Lung (tissue), 12 donors: ENCODE data around the gene ATP2B2. TPM values are rescaled to one million over a fixed set of nuclear protein-coding genes. Genes with fewer than 3 reads are reported as not detected.

ENCODE experiments used
- ATAC-seq: fragments of 200-7000 bp; cut with Tn5 transposase; one replicate; pipeline ENCODE4 v1.9.1; 2020; ENCODE audit warnings: moderate number of reproducible peaks; ENCODE audit not compliant: insufficient read depth, low FRiP score
- DNase-seq, 3 donors: peaks; one replicate each; pipeline ENCODE4 v3.0.0-alpha.2; 2013 to 2017
- H3K27ac ChIP-seq, 2 donors: one replicate each; pipeline ENCODE4 v1.5.1; 2013; ENCODE audit warnings: mild to moderate bottlenecking in 2 of 2, moderate library complexity in 2 of 2, control low read depth in 1 of 2, inconsistent platforms in 1 of 2, low read depth in 1 of 2, low read length in 1 of 2
- H3K27me3 ChIP-seq, 3 donors: one replicate each; pipeline ENCODE4 v1.5.1; 2013; ENCODE audit warnings: low read length in 2 of 3; ENCODE audit not compliant: control insufficient read depth in 3 of 3, insufficient read depth in 3 of 3
- H3K36me3 ChIP-seq, 4 donors: one replicate each; pipeline ENCODE4 v1.5.1; 2013; ENCODE audit warnings: low read length in 4 of 4, mild to moderate bottlenecking in 1 of 4, moderate library complexity in 1 of 4; ENCODE audit not compliant: control insufficient read depth in 4 of 4, insufficient read depth in 4 of 4
- H3K4me1 ChIP-seq, 5 donors: one replicate each; pipeline ENCODE4 v1.5.1; 2013; ENCODE audit warnings: low read length in 5 of 5, mild to moderate bottlenecking in 2 of 5, moderate library complexity in 1 of 5; ENCODE audit not compliant: control insufficient read depth in 5 of 5, insufficient read depth in 5 of 5
- H3K4me3 ChIP-seq: one replicate; pipeline ENCODE4 v1.5.1; 2013; ENCODE audit warnings: mild to moderate bottlenecking, control low read depth, moderate library complexity
- H3K9ac ChIP-seq, 2 donors: one replicate each; pipeline ENCODE4 v1.5.1; 2013; ENCODE audit warnings: low read length in 2 of 2, control low read depth in 1 of 2; ENCODE audit not compliant: insufficient read depth in 1 of 2
- H3K9me3 ChIP-seq, 4 donors: one replicate each; pipeline ENCODE4 v1.5.1; 2013; ENCODE audit warnings: low read length in 3 of 4, mild to moderate bottlenecking in 1 of 4, moderate library complexity in 1 of 4; ENCODE audit not compliant: control insufficient read depth in 4 of 4, insufficient read depth in 3 of 4
- WGBS, 2 donors: extraction: QIAGEN DNeasy Blood & Tissue Kit; methylation state at CpG; one replicate each; pipeline ENCODE4 v1.1.7; 2013; 5-methylcytosine and 5-hydroxymethylcytosine counted together
- polyA plus RNA-seq, 2 donors: library from polyadenylated mRNA; stranded (reverse); fragments of 200-250 nt; gene quantifications; one replicate each; pipeline ENCODE4 v1.2.1, GENCODE V29; 2013
- total RNA-seq, 2 donors: library from RNA; depleted of rRNA in 1 of 2; stranded (reverse); fragments of >200 nt in 1 of 2; gene quantifications; one replicate each; pipeline ENCODE4 v1.2.1, GENCODE V29; 2014 to 2021
- TF ChIP-seq, protein P1 (sequence below): IDR thresholded peaks from 2 replicates; pipeline ENCODE4 v1.5.1; 2012; ENCODE audit warnings: mild to moderate bottlenecking; ENCODE audit errors: control extremely low read depth, extremely low read depth
- donor health status: control.
- donor health status: control.
- donor health status: Bipolar disorder and iron deficiency.
- donor health status: healthy.
- donor health status: DM: yes; HTN: yes; CAD: no.

Gene ATP2B2
- total and polyA plus RNA-seq, 4 donors = 0.06 TPM; not detected in 3

DNA sequence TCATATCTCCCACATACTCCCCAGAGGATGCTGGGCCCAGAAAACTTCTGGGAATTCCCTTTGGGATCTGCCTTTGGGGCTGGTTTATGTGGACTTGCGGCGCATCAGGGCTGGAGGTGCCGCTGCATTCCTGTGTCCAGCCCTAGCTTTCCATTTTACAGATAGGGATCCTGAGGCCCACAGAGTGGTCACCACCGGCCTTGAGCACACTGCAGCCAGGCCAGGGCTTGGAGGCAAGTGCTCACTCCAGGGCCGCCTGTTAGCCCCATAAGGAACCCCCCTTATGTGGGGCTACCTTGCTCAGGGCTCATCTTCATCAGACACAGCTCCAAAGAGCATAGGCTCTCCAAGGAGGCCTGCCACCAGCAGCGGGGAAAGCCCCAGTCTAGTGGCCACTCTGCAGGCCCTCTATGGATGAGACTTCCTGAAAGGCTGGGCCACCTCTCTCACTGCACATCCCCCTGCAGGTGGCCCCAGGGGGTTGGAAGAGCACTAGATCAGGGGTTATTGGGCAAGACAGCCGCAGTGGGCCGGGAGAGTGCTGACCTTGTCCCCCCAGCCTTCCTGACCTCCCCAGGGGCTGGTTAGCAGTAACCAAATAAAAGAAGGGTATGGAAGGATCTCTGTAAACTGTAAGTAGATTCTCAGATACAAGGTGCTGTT is 9.2 kb upstream of the ATP2B2 start:
- ATAC-seq (no peak), DNase-seq (no peak)
- no peak overlapping the region for H3K27ac ChIP-seq
- peaks cover 0 to 8% (median 0%) of the 10 kb centered on the region in 3 donors for H3K27me3 ChIP-seq
- H3K4me1 ChIP-seq = peaks cover 0 to 7% (median 0%) of the 10 kb centered on the region in 5 donors
- H3K4me3 ChIP-seq = no peak overlapping the region
- H3K36me3 ChIP-seq = no peaks in the 10 kb centered on the region
- TF ChIP-seq, protein P1, sequence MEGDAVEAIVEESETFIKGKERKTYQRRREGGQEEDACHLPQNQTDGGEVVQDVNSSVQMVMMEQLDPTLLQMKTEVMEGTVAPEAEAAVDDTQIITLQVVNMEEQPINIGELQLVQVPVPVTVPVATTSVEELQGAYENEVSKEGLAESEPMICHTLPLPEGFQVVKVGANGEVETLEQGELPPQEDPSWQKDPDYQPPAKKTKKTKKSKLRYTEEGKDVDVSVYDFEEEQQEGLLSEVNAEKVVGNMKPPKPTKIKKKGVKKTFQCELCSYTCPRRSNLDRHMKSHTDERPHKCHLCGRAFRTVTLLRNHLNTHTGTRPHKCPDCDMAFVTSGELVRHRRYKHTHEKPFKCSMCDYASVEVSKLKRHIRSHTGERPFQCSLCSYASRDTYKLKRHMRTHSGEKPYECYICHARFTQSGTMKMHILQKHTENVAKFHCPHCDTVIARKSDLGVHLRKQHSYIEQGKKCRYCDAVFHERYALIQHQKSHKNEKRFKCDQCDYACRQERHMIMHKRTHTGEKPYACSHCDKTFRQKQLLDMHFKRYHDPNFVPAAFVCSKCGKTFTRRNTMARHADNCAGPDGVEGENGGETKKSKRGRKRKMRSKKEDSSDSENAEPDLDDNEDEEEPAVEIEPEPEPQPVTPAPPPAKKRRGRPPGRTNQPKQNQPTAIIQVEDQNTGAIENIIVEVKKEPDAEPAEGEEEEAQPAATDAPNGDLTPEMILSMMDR = no peak
- no peak overlapping the region for H3K9ac ChIP-seq
- H3K9me3 ChIP-seq = peaks cover 0 to 2% (median 0%) of the 10 kb centered on the region in 4 donors
- 81 to 89% methylated on average over 8 of the region's 8 CpGs for WGBS, 2 donors

DNA sequence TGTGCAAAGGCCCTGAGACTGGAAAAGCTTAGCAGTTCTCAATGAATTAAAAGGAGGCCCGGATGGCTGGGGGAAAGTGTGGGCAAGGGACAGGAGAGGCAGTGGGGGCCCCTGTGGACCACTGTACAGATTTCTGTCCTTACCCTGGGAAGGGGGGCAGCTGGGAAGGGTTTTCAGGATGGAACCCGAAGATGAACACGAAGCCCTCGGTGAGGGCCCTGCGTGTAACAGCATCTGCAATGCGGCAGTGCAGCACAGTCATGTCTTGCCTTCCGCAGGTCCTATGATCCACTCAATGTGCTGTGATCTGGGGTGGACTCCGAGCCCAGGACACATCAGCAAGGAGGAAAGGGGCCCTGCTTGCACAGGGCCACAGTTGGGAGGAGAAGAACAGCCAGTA is 7.9 kb upstream of the ATP2B2 start:
- peaks cover 0 to 2% (median 0%) of the 10 kb centered on the region in 4 donors for H3K9me3 ChIP-seq
- no peak overlapping the region for H3K4me3 ChIP-seq
- peaks cover 0 to 9% (median 0%) of the 10 kb centered on the region in 3 donors for H3K27me3 ChIP-seq
- TF ChIP-seq, protein P1 = no peak
- no peak for ATAC-seq
- no peaks in the 10 kb centered on the region for H3K36me3 ChIP-seq
- WGBS, 2 donors = 90 to 94% methylated on average over 8 of the region's 8 CpGs
- H3K9ac ChIP-seq = no peak overlapping the region
- DNase-seq = no peak
- no peak overlapping the region for H3K27ac ChIP-seq
- peaks cover 0 to 7% (median 0%) of the 10 kb centered on the region in 5 donors for H3K4me1 ChIP-seq

- Histone ChIP-seq H3K9me3 (peaks cover 0 to 2% (median 0%) of the 10 kb centered on the region in 4 donors), H3K9ac (no peak overlapping the region), H3K27me3 (peaks cover 0 to 9% (median 0%) of the 10 kb centered on the region in 3 donors), H3K36me3 (no peaks in the 10 kb centered on the region), H3K27ac (no peak overlapping the region), H3K4me3 (no peak overlapping the region), H3K4me1 (peaks cover 0 to 6% (median 0%) of the 10 kb centered on the region in 5 donors)
- ATAC-seq (no peak), DNase-seq (no peak)
- WGBS, 2 donors = 82 to 86% methylated on average over 6 of the region's 6 CpGs
- TF ChIP-seq, protein P1 = no peak
Measured at GRCh38 chr3:10512687-10513086, 7.3 kb upstream of the ATP2B2 start.
